GM23338 (cell line): ENCODE measurements around the gene OTOGL.

Experiments used
- CREB1 ChIP-seq: fragments of 250-450 bp; sonication (Bioruptor Pico); IDR thresholded peaks from 2 replicates; pipeline ENCODE4 v1.5.0; 2020; ENCODE audit warnings: low read depth, mild to moderate bottlenecking, moderate library complexity
- EZH2 ChIP-seq: fragments of 200-600 bp; sonication (generic); IDR thresholded peaks from one replicate; pipeline ENCODE4 v1.8.0; 2017; ENCODE audit warnings: antibody characterized with exemption, mild to moderate bottlenecking, low read depth; ENCODE audit not compliant: unreplicated experiment
- EZH2phosphoT487 ChIP-seq: fragments of 200-600 bp; sonication (generic); IDR thresholded peaks from one replicate; pipeline ENCODE4 v1.8.1; 2018; ENCODE audit warnings: antibody characterized with exemption; ENCODE audit not compliant: unreplicated experiment
- JUNB ChIP-seq: IDR thresholded peaks from one replicate; pipeline ENCODE4 v1.6.1; 2016; ENCODE audit warnings: antibody characterized with exemption; ENCODE audit not compliant: unreplicated experiment
- NANOG ChIP-seq: IDR thresholded peaks from 2 replicates; pipeline ENCODE4 v1.6.1; 2016; ENCODE audit warnings: antibody characterized with exemption, borderline replicate concordance
- POLR2AphosphoS5 ChIP-seq: IDR thresholded peaks from 2 replicates; pipeline ENCODE4 v1.6.1; 2016; ENCODE audit warnings: antibody characterized with exemption, low read depth
- STAT1 ChIP-seq: IDR thresholded peaks from one replicate; pipeline ENCODE4 v1.6.1; 2016; ENCODE audit warnings: antibody characterized with exemption; ENCODE audit not compliant: unreplicated experiment
- ZNF114 ChIP-seq: fragments of 250-450 bp; sonication (Bioruptor Pico); IDR thresholded peaks from 2 replicates; pipeline ENCODE4 v1.5.0; 2020; ENCODE audit warnings: mild to moderate bottlenecking, moderate library complexity
- ZNF331 ChIP-seq: fragments of 250-450 bp; sonication (Bioruptor Pico); IDR thresholded peaks from 2 replicates; pipeline ENCODE4 v1.5.0; 2020; ENCODE audit warnings: low read depth, mild to moderate bottlenecking, moderate library complexity
- TF ChIP-seq, protein P1 (sequence below), 2 experiments: fragments of 200-600 bp in 1 of 2; sonication (generic) in 1 of 2; conservative IDR thresholded peaks; 2 replicates each; pipeline versions ENCODE4 v1.5.1 to v1.6.1; 2016 to 2017; ENCODE audit warnings: antibody characterized with exemption in 2 of 2, low read depth in 2 of 2, mild to moderate bottlenecking in 2 of 2, moderate library complexity in 1 of 2
- TF ChIP-seq, protein P2 (sequence below): IDR thresholded peaks from 2 replicates; pipeline ENCODE4 v1.6.1; 2016; ENCODE audit warnings: antibody characterized with exemption
- TF ChIP-seq, protein P3 (sequence below): IDR thresholded peaks from one replicate; pipeline ENCODE4 v1.6.1; 2018; ENCODE audit warnings: antibody characterized with exemption; ENCODE audit not compliant: unreplicated experiment

DNA sequence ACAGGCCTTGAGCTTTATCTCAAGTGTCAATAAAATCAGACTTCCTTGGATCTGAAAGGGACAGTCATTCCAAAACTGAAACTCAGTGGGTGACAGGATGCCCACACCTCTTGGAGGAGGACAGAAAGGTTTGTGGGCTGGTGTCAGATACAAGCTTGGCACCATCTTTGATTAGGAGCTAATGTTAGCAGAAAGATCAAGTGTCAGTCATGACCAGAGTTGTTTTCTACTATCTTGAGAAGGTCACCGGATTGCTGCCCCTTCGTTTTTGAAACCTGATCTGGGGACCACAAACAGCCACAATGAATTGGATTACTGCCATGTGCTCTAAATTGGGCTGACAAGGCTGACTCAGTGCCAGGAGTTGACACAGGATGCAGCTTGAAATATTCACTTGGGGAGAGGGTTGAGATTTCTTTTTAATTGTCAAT lies 88.3 kb downstream of the OTOGL start:
- TF ChIP-seq EZH2phosphoT487, result no peak
- TF ChIP-seq, protein P1, sequence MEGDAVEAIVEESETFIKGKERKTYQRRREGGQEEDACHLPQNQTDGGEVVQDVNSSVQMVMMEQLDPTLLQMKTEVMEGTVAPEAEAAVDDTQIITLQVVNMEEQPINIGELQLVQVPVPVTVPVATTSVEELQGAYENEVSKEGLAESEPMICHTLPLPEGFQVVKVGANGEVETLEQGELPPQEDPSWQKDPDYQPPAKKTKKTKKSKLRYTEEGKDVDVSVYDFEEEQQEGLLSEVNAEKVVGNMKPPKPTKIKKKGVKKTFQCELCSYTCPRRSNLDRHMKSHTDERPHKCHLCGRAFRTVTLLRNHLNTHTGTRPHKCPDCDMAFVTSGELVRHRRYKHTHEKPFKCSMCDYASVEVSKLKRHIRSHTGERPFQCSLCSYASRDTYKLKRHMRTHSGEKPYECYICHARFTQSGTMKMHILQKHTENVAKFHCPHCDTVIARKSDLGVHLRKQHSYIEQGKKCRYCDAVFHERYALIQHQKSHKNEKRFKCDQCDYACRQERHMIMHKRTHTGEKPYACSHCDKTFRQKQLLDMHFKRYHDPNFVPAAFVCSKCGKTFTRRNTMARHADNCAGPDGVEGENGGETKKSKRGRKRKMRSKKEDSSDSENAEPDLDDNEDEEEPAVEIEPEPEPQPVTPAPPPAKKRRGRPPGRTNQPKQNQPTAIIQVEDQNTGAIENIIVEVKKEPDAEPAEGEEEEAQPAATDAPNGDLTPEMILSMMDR (conservative IDR thresholded peaks at IDR 0.05; ENCODE audit: low read depth in 2 of 2), result no peak
- no peak for TF ChIP-seq EZH2
- TF ChIP-seq, protein P2, sequence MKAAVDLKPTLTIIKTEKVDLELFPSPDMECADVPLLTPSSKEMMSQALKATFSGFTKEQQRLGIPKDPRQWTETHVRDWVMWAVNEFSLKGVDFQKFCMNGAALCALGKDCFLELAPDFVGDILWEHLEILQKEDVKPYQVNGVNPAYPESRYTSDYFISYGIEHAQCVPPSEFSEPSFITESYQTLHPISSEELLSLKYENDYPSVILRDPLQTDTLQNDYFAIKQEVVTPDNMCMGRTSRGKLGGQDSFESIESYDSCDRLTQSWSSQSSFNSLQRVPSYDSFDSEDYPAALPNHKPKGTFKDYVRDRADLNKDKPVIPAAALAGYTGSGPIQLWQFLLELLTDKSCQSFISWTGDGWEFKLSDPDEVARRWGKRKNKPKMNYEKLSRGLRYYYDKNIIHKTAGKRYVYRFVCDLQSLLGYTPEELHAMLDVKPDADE, result no peak
- TF ChIP-seq, protein P3, sequence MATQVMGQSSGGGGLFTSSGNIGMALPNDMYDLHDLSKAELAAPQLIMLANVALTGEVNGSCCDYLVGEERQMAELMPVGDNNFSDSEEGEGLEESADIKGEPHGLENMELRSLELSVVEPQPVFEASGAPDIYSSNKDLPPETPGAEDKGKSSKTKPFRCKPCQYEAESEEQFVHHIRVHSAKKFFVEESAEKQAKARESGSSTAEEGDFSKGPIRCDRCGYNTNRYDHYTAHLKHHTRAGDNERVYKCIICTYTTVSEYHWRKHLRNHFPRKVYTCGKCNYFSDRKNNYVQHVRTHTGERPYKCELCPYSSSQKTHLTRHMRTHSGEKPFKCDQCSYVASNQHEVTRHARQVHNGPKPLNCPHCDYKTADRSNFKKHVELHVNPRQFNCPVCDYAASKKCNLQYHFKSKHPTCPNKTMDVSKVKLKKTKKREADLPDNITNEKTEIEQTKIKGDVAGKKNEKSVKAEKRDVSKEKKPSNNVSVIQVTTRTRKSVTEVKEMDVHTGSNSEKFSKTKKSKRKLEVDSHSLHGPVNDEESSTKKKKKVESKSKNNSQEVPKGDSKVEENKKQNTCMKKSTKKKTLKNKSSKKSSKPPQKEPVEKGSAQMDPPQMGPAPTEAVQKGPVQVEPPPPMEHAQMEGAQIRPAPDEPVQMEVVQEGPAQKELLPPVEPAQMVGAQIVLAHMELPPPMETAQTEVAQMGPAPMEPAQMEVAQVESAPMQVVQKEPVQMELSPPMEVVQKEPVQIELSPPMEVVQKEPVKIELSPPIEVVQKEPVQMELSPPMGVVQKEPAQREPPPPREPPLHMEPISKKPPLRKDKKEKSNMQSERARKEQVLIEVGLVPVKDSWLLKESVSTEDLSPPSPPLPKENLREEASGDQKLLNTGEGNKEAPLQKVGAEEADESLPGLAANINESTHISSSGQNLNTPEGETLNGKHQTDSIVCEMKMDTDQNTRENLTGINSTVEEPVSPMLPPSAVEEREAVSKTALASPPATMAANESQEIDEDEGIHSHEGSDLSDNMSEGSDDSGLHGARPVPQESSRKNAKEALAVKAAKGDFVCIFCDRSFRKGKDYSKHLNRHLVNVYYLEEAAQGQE, result no peak
- no peak for TF ChIP-seq ZNF331 (CRISPR knock-in tag)
- no peak for TF ChIP-seq POLR2AphosphoS5
- TF ChIP-seq CREB1, result no peak
- no peak for TF ChIP-seq JUNB
- no peak for TF ChIP-seq ZNF114
- TF ChIP-seq NANOG, result no peak
- TF ChIP-seq STAT1, result no peak
